Caco-2 (cell line): ENCODE measurements around the gene TBC1D25. TPM values are rescaled to one million over a fixed set of nuclear protein-coding genes. Genes with fewer than 3 reads are reported as not detected.
A peak's percentile ranks its signal among the peaks of the same experiment; 100 is the strongest.
"Not testable (repeated sequence)": the region's sequence is repeated elsewhere in the genome, so short reads cannot be mapped to it uniquely, and the experiment has no call there.

Experiments used
- BruUV-seq: library from RNA; stranded (reverse); fragments of 400-500 nt; replicated peaks from 2 replicates; lab custom pipeline; 2021; lab: Mats Ljungman, UMichigan
- CTCF ChIA-PET: fragments of 300-600 bp; sonication (Branson Sonifier 250); formaldehyde crosslinking; loops from one replicate; lab custom pipeline; 2022; ENCODE audit warnings: antibody characterized with exemption; lab: Charles Lee
- POLR2A ChIA-PET: fragments of 300-600 bp; sonication (Branson Sonifier 250); formaldehyde crosslinking; loops from one replicate; lab custom pipeline; 2022; ENCODE audit warnings: antibody characterized with exemption; lab: Charles Lee
- DNase-seq, 2 experiments: peaks; one replicate each; pipeline versions ENCODE4 v3.0.0 to v3.0.0-alpha.2; 2020 to 2022
- H3K27me3 ChIP-seq: replicated peaks from 2 replicates; pipeline ENCODE4 v1.6.0; 2011; ENCODE audit warnings: low read length; ENCODE audit not compliant: control insufficient read depth, insufficient read depth
- H3K36me3 ChIP-seq: 2 replicates; pipeline ENCODE4 v1.5.1; 2011; ENCODE audit warnings: low read length; ENCODE audit not compliant: control insufficient read depth, insufficient read depth
- H3K4me1 ChIP-seq: fragments of 250-450 bp; sonication (Bioruptor Pico); 2 replicates; pipeline ENCODE4 v1.5.1; 2020; ENCODE audit warnings: mild to moderate bottlenecking
- H3K4me3 ChIP-seq: 2 replicates; pipeline ENCODE4 v1.5.1; 2011; ENCODE audit warnings: low read depth, mild to moderate bottlenecking, control low read depth, low read length
- H3K9me3 ChIP-seq: fragments of 250-450 bp; sonication (Bioruptor Pico); 2 replicates; pipeline ENCODE4 v1.5.1; 2020; ENCODE audit warnings: mild to moderate bottlenecking, moderate library complexity
- H3K27ac Mint-ChIP-seq: one replicate; pipeline ENCODE4 v1.8.0; 2022; ENCODE audit warnings: mixed read lengths; ENCODE audit not compliant: unreplicated experiment
- H3K27me3 Mint-ChIP-seq: one replicate; pipeline ENCODE4 v1.8.0; 2022; ENCODE audit warnings: mixed read lengths; ENCODE audit not compliant: insufficient read depth, unreplicated experiment
- H3K36me3 Mint-ChIP-seq: one replicate; pipeline ENCODE4 v1.8.0; 2022; ENCODE audit warnings: mild to moderate bottlenecking, mixed read lengths; ENCODE audit not compliant: insufficient read depth, unreplicated experiment
- H3K4me1 Mint-ChIP-seq: one replicate; pipeline ENCODE4 v1.8.0; 2022; ENCODE audit warnings: low read depth, mixed read lengths; ENCODE audit not compliant: unreplicated experiment
- H3K4me3 Mint-ChIP-seq: one replicate; pipeline ENCODE4 v1.8.0; 2022; ENCODE audit warnings: mild to moderate bottlenecking, moderate library complexity, mixed read lengths; ENCODE audit not compliant: unreplicated experiment
- H3K9me3 Mint-ChIP-seq: one replicate; pipeline ENCODE4 v1.8.0; 2022; ENCODE audit warnings: mixed read lengths; ENCODE audit not compliant: unreplicated experiment
- CTCF ChIP-seq, 2 experiments: fragments of 200-600 bp in 1 of 2; IDR thresholded peaks; 1 replicate in 1 of 2; 2 replicates in 1 of 2; pipeline versions ENCODE4 v1.5.1 to v1.8.0; 2011 to 2022; ENCODE audit warnings: antibody characterized with exemption in 1 of 2, control low read depth in 1 of 2, inconsistent platforms in 1 of 2, low read depth in 1 of 2, low read length in 1 of 2, mild to moderate bottlenecking in 1 of 2, moderate library complexity in 1 of 2; ENCODE audit not compliant: insufficient read depth in 1 of 2, severe bottlenecking in 1 of 2, unreplicated experiment in 1 of 2
- intact Hi-C: fragments of 100-400 bp; cut with micrococcal nuclease; formaldehyde crosslinking; loops from one replicate; pipeline ENCODE4 v1.10.0; 2022; ENCODE audit not compliant: unreplicated experiment
- total RNA-seq: library from RNA; stranded (reverse); gene quantifications from 2 replicates; pipeline ENCODE4 v1.2.3, GENCODE V29; 2022

TBC1D25 gene
- total RNA-seq, 1 experiment from 2014 or later: 11.1 TPM

GRCh38 chrX:48516285-48516684 is 23.2 kb upstream of the TBC1D25 start:
- ChIA-PET CTCF (no interaction called here), POLR2A (no interaction called here)
- no peaks in the 10 kb centered on the region for H3K36me3 ChIP-seq
- no peak overlapping the region for H3K4me3 Mint-ChIP-seq
- H3K9me3 ChIP-seq: no peaks in the 10 kb centered on the region
- BruUV-seq: no TSS peak
- no peak for TF ChIP-seq CTCF (IDR thresholded peaks at IDR 0.05; ENCODE audit: insufficient read depth in 1 of 2, low read depth in 1 of 2, low read length in 1 of 2, severe bottlenecking in 1 of 2, unreplicated experiment in 1 of 2)
- H3K9me3 Mint-ChIP-seq: no peaks in the 10 kb centered on the region
- H3K4me3 ChIP-seq: no peak overlapping the region
- H3K27me3 Mint-ChIP-seq: no peaks in the 10 kb centered on the region
- H3K4me1 Mint-ChIP-seq: peaks cover 8% of the 10 kb centered on the region
- H3K27me3 ChIP-seq: no peaks in the 10 kb centered on the region
- intact Hi-C loops: no loop called here
- no peak overlapping the region for H3K27ac Mint-ChIP-seq
- DNase-seq: no peak
- H3K4me1 ChIP-seq: no peaks in the 10 kb centered on the region
- peaks cover 4% of the 10 kb centered on the region for H3K36me3 Mint-ChIP-seq

DNA sequence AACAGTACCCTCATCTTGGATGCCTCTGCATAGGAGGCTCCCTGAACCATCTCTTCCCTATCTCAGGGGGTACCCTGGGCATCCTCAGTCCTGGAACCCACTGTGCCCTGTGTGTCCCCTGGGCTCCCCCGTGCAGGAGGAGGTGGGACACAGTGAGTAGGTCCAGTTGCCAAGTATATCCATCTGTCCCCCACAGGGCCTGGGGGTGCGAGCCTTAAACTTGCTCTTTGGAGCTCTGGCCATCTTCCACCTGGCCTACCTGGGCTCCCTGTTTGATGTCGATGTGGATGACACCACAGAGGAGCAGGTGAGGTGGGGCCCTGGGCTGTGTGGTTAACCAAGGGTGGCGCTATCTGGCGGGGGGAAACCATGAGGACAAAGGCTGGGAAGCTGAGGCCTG is 22.5 kb upstream of the TBC1D25 start:
- BruUV-seq: no TSS peak
- no peak for TF ChIP-seq CTCF (IDR thresholded peaks at IDR 0.05; ENCODE audit: insufficient read depth in 1 of 2, low read depth in 1 of 2, low read length in 1 of 2, severe bottlenecking in 1 of 2, unreplicated experiment in 1 of 2)
- H3K4me1 ChIP-seq: no peaks in the 10 kb centered on the region
- intact Hi-C loops: no loop called here
- Mint-ChIP-seq H3K27ac (no peak overlapping the region), H3K4me1 (peaks cover 8% of the 10 kb centered on the region), H3K4me3 (no peak overlapping the region), H3K9me3 (no peaks in the 10 kb centered on the region), H3K36me3 (peaks cover 4% of the 10 kb centered on the region), H3K27me3 (no peaks in the 10 kb centered on the region)
- no peaks in the 10 kb centered on the region for H3K9me3 ChIP-seq
- H3K36me3 ChIP-seq: no peaks in the 10 kb centered on the region
- no peak for DNase-seq
- ChIA-PET POLR2A (no interaction called here), CTCF (no interaction called here)
- H3K4me3 ChIP-seq: no peak overlapping the region
- H3K27me3 ChIP-seq: no peaks in the 10 kb centered on the region

DNA sequence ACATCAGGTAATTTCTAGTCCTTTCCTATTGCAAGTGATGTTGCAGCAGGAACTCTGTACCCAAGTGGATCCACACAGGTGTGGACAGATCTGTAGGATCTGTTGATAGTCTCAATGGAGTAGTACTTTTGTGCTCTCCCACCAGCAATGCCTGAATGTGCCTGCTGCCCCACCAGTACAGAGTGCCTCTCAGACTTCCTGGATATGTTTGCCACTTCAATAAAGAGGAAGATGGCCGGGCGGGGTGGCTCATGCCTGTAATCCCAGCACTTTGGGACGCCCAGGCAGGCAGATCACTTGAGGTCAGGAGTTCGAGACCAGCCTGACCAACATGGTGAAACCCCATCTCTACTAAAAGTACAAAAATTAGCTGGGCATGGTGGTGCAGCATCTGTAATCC is 20.0 kb upstream of the TBC1D25 start:
- BruUV-seq, intact Hi-C loops, H3K27me3 ChIP-seq, CTCF ChIA-PET, DNase-seq, H3K4me1 Mint-ChIP-seq, H3K36me3 ChIP-seq, H3K4me3 Mint-ChIP-seq, POLR2A ChIA-PET, H3K9me3 ChIP-seq, H3K9me3 Mint-ChIP-seq, H3K4me3 ChIP-seq, H3K27ac Mint-ChIP-seq, H3K27me3 Mint-ChIP-seq, H3K4me1 ChIP-seq: not testable (repeated sequence)
- peaks cover 13% of the 10 kb centered on the region for H3K36me3 Mint-ChIP-seq

DNA sequence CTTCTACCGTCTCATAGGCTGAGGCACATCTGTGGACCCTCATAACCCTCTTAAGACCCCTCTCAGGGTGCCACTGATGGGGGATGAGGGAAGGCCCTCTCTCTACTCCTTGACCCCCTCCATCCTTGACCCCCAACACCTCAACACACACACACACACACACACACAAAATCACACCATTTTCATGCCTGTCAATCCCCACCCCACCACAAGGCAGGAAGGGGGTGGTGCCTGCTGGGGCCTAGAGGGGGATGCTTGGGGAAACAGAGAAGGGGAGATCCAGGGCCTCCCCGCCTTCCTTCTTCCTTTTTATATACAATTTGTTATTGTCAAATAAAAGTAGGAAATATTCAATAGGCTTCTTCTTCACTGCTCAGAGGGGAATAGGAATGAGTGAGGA is 19.1 kb upstream of the TBC1D25 start:
- ChIA-PET POLR2A (no interaction called here), CTCF (no interaction called here)
- TF ChIP-seq CTCF (IDR thresholded peaks at IDR 0.05; ENCODE audit: insufficient read depth in 1 of 2, low read depth in 1 of 2, low read length in 1 of 2, severe bottlenecking in 1 of 2, unreplicated experiment in 1 of 2): no peak
- Mint-ChIP-seq H3K9me3 (no peaks in the 10 kb centered on the region), H3K27me3 (no peaks in the 10 kb centered on the region), H3K4me3 (peak overlapping the region; percentile 72), H3K4me1 (peaks cover 8% of the 10 kb centered on the region), H3K27ac (peak overlapping the region; percentile 89), H3K36me3 (peaks cover 14% of the 10 kb centered on the region)
- H3K9me3 ChIP-seq: no peaks in the 10 kb centered on the region
- no peaks in the 10 kb centered on the region for H3K36me3 ChIP-seq
- no peaks in the 10 kb centered on the region for H3K27me3 ChIP-seq
- DNase-seq: no peak
- no peaks in the 10 kb centered on the region for H3K4me1 ChIP-seq
- intact Hi-C loops: no loop called here
- BruUV-seq: no TSS peak
- H3K4me3 ChIP-seq: no peak overlapping the region
